ENCODE data around the gene SLC34A1. TPM values are rescaled to one million over a fixed set of nuclear protein-coding genes. Genes with fewer than 3 reads are reported as not detected.

SLC34A1 gene
- total RNA-seq, 1 experiment from 2014 or later = 0.28 TPM

- ChIA-PET POLR2A (ENCODE audit: unreplicated experiment) (interaction anchor here (0.6 kb wide), 1 partner anchor 589 kb away, joined by 3 read pairs; no protein-coding TSS in a partner anchor), CTCF (no interaction called here)
Observed at GRCh38 chr5:177409043-177409801, 25.0 kb downstream of the SLC34A1 start, which contains the start of gene F12. Gene F12, minus strand, starts transcription at chr5:177409564. Its CDS starts 37 bp downstream, at chr5:177409527.

GRCh38 chr5:177410575-177410974 lies 26.3 kb downstream of the SLC34A1 start:
- Histone ChIP-seq H3K36me3 (ENCODE audit: low read depth) (no peaks in the 10 kb centered on the region), H3F3A (ENCODE audit: insufficient read depth, low read depth) (no peaks in the 10 kb centered on the region; the same call in 1 of the 2 replicates), H3K4me2 (no peak overlapping the region), H3K27ac (no peak overlapping the region), H3K9me3 (ENCODE audit: insufficient read depth, low read depth) (no peaks in the 10 kb centered on the region), H3K4me1 (replicated peaks; ENCODE audit: insufficient read depth) (no peaks in the 10 kb centered on the region), H3K4me3 (no peak overlapping the region), H2AFZ (no peak overlapping the region), H4K20me1 (ENCODE audit: insufficient read depth) (no peaks in the 10 kb centered on the region), H3K27me3 (ENCODE audit: insufficient read depth, low read depth) (no peaks in the 10 kb centered on the region), H3K79me2 (ENCODE audit: low read depth) (no peaks in the 10 kb centered on the region), H3K9me2 (ENCODE audit: insufficient read depth) (no peaks in the 10 kb centered on the region)
- CTCF ChIA-PET = interaction anchor here (0.6 kb wide), 1 partner anchor 223 kb away, joined by 3 read pairs; no protein-coding TSS in a partner anchor
- TF ChIP-seq CTCF (conservative IDR thresholded peaks at IDR 0.05) (no peak), EZH2 (IDR thresholded peaks at IDR 0.05; ENCODE audit: low read depth) (no peak)
- no TSS peak for BruUV-seq (replicated peaks)
- POLR2A ChIA-PET (ENCODE audit: unreplicated experiment) = no interaction called here
- no peak for DNase-seq
- intact Hi-C loops (cut with micrococcal nuclease; ENCODE audit: unreplicated experiment) = no loop called here

More at GRCh38 chr5:177409043-177409801, 25.0 kb downstream of the SLC34A1 start, which contains the start of gene F12:
- TF ChIP-seq EZH2 (IDR thresholded peaks at IDR 0.05; ENCODE audit: low read depth) (no peak), CTCF (conservative IDR thresholded peaks at IDR 0.05) (no peak)
- Histone ChIP-seq H3F3A (ENCODE audit: insufficient read depth, low read depth) (no peaks in the 10 kb centered on the region; the same call in 1 of the 2 replicates), H3K4me1 (replicated peaks; ENCODE audit: insufficient read depth) (no peaks in the 10 kb centered on the region), H3K4me2 (no peak within 1 kb of the TSS), H3K9me2 (ENCODE audit: insufficient read depth) (no peaks in the 10 kb centered on the region), H3K27me3 (ENCODE audit: insufficient read depth, low read depth) (no peaks in the 10 kb centered on the region), H3K36me3 (ENCODE audit: low read depth) (no peaks in the 10 kb centered on the region), H2AFZ (no peak within 1 kb of the TSS), H3K9me3 (ENCODE audit: insufficient read depth, low read depth) (no peaks in the 10 kb centered on the region), H3K79me2 (ENCODE audit: low read depth) (no peaks in the 10 kb centered on the region), H3K27ac (no peak within 1 kb of the TSS), H4K20me1 (ENCODE audit: insufficient read depth) (no peaks in the 10 kb centered on the region), H3K4me3 (no peak within 1 kb of the TSS)
- DNase-seq = no peak
- intact Hi-C loops (cut with micrococcal nuclease; ENCODE audit: unreplicated experiment) = no loop called here
- no TSS peak for BruUV-seq (replicated peaks)

GRCh38 chr5:177412603-177413233 lies 28.5 kb downstream of the SLC34A1 start:
- Histone ChIP-seq H3K9me3 (ENCODE audit: insufficient read depth, low read depth) (no peaks in the 10 kb centered on the region), H3K79me2 (ENCODE audit: low read depth) (no peaks in the 10 kb centered on the region), H4K20me1 (ENCODE audit: insufficient read depth) (no peaks in the 10 kb centered on the region), H3K27me3 (ENCODE audit: insufficient read depth, low read depth) (no peaks in the 10 kb centered on the region), H3K4me2 (no peak overlapping the region), H3K4me1 (replicated peaks; ENCODE audit: insufficient read depth) (0 out of 2 replicates have a peak, but pooled peaks cover 4% of the 10 kb centered on the region), H3K36me3 (ENCODE audit: low read depth) (no peaks in the 10 kb centered on the region), H2AFZ (no peak overlapping the region), H3K4me3 (no peak overlapping the region), H3K27ac (no peak overlapping the region), H3F3A (ENCODE audit: insufficient read depth, low read depth) (no peaks in the 10 kb centered on the region), H3K9me2 (ENCODE audit: insufficient read depth) (no peaks in the 10 kb centered on the region)
- DNase-seq = no peak
- ChIA-PET POLR2A (ENCODE audit: unreplicated experiment) (no interaction called here), CTCF (no interaction called here)
- BruUV-seq (replicated peaks) = no TSS peak
- intact Hi-C loops (cut with micrococcal nuclease; ENCODE audit: unreplicated experiment) = no loop called here
- TF ChIP-seq CTCF (conservative IDR thresholded peaks at IDR 0.05) = no peak
- TF ChIP-seq EZH2 (IDR thresholded peaks at IDR 0.05; ENCODE audit: low read depth) = no peak

Data from PC-9 (cell line).